SJSA1 (cell line): ENCODE results near the gene RACK1. TPM values are rescaled to one million over a fixed set of nuclear protein-coding genes. Genes with fewer than 3 reads are reported as not detected.
"Not testable (repeated sequence)": the region's sequence is repeated elsewhere in the genome, so short reads cannot be mapped to it uniquely, and the experiment has no call there.

Source experiments
- DNase-seq, 2 experiments: peaks; one replicate each; pipeline ENCODE4 v3.0.0-alpha.2; 2015 to 2020; ENCODE audit warnings: low spot score in 2 of 2, low read depth in 1 of 2
- H3K27ac ChIP-seq: fragments of 250-450 bp; sonication (Bioruptor Pico); 2 replicates; pipeline ENCODE4 v1.5.1; 2020; ENCODE audit warnings: mild to moderate bottlenecking, moderate library complexity
- H3K27me3 ChIP-seq: fragments of 250-450 bp; sonication (Bioruptor Pico); replicated peaks from 2 replicates; pipeline ENCODE4 v1.5.1; 2020; ENCODE audit warnings: mild to moderate bottlenecking, moderate library complexity
- H3K36me3 ChIP-seq: fragments of 250-450 bp; sonication (Bioruptor Pico); 2 replicates; pipeline ENCODE4 v1.5.1; 2020; ENCODE audit warnings: mild to moderate bottlenecking
- H3K4me1 ChIP-seq: fragments of 250-450 bp; sonication (Bioruptor Pico); replicated peaks from 2 replicates; pipeline ENCODE4 v1.6.1; 2021; ENCODE audit warnings: mild to moderate bottlenecking
- H3K4me3 ChIP-seq: fragments of 250-450 bp; sonication (Bioruptor Pico); 2 replicates; pipeline ENCODE4 v1.5.1; 2020; ENCODE audit warnings: mild to moderate bottlenecking
- H3K9me3 ChIP-seq: fragments of 250-450 bp; sonication (Bioruptor Pico); replicated peaks from 2 replicates; pipeline ENCODE4 v1.5.1; 2020; ENCODE audit warnings: mild to moderate bottlenecking
- total RNA-seq: library from RNA; depleted of rRNA; stranded (reverse); fragments of >200 nt; shearing (Covaris generic); gene quantifications from 2 replicates; pipeline ENCODE4 v1.2.3, GENCODE V29; 2014

The RACK1 gene
- total RNA-seq, 1 experiment from 2014 or later, result 2,892 TPM

- H3K9me3 ChIP-seq, H3K4me3 ChIP-seq, H3K27me3 ChIP-seq, DNase-seq, H3K36me3 ChIP-seq, H3K27ac ChIP-seq: not testable (repeated sequence)
- H3K4me1 ChIP-seq, result peaks cover 18% of the 10 kb centered on the region
These were observed 34.7 kb downstream of the RACK1 start for GRCh38 chr5:181209006-181209405.

DNA sequence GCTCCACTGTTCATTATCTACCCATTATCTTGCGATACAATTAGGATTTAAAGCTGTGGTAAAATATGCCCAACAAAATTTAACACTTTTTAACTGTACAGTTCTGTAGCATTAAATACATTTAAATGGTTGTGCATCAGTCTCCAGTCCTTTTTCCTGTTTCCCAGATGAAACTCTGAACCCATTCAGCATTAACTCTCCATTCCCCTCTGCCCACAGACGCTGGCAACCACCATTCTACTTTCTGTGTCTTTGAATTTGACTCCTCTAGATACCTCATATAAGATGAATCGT lies 35.8 kb downstream of the RACK1 start:
- Histone ChIP-seq H3K36me3 (no peaks in the 10 kb centered on the region), H3K27me3 (no peaks in the 10 kb centered on the region), H3K9me3 (no peaks in the 10 kb centered on the region), H3K4me1 (peaks cover 18% of the 10 kb centered on the region), H3K4me3 (no peak overlapping the region), H3K27ac (no peak overlapping the region)
- no peak for DNase-seq

- no peaks in the 10 kb centered on the region for H3K9me3 ChIP-seq
These were observed 36.3 kb downstream of the RACK1 start for GRCh38 chr5:181207214-181207959.

GRCh38 chr5:181205761-181206649 lies 37.7 kb downstream of the RACK1 start:
- H3K27me3 ChIP-seq, result no peaks in the 10 kb centered on the region
- H3K27ac ChIP-seq, result no peak overlapping the region
- no peaks in the 10 kb centered on the region for H3K9me3 ChIP-seq
- H3K4me1 ChIP-seq, result peaks cover 18% of the 10 kb centered on the region
- peak in 1 of 2 experiments; percentile 47 for DNase-seq
- no peaks in the 10 kb centered on the region for H3K36me3 ChIP-seq
- peak overlapping the region; percentile 63 for H3K4me3 ChIP-seq

More at GRCh38 chr5:181207214-181207959, 36.3 kb downstream of the RACK1 start:
- peak overlapping the region; percentile 76 for H3K27ac ChIP-seq
- H3K4me1 ChIP-seq, result peaks cover 18% of the 10 kb centered on the region
- no peaks in the 10 kb centered on the region for H3K27me3 ChIP-seq
- peak overlapping the region; percentile 43 for H3K4me3 ChIP-seq
- peak; percentile 94 to 98 for DNase-seq
- H3K36me3 ChIP-seq, result no peaks in the 10 kb centered on the region

GRCh38 chr5:181204826-181205760 lies 38.6 kb downstream of the RACK1 start, which contains the start of gene TRIM7:
TRIM7 (minus strand) TSS chr5:181205196; CDS start chr5:181205110, 86 bp downstream.
- no peaks in the 10 kb centered on the region for H3K9me3 ChIP-seq
- peak within 1 kb of the TSS; percentile 5; the same call in 1 of the 2 replicates for H3K27ac ChIP-seq
- DNase-seq, result peak; percentile 88 to 91

DNA sequence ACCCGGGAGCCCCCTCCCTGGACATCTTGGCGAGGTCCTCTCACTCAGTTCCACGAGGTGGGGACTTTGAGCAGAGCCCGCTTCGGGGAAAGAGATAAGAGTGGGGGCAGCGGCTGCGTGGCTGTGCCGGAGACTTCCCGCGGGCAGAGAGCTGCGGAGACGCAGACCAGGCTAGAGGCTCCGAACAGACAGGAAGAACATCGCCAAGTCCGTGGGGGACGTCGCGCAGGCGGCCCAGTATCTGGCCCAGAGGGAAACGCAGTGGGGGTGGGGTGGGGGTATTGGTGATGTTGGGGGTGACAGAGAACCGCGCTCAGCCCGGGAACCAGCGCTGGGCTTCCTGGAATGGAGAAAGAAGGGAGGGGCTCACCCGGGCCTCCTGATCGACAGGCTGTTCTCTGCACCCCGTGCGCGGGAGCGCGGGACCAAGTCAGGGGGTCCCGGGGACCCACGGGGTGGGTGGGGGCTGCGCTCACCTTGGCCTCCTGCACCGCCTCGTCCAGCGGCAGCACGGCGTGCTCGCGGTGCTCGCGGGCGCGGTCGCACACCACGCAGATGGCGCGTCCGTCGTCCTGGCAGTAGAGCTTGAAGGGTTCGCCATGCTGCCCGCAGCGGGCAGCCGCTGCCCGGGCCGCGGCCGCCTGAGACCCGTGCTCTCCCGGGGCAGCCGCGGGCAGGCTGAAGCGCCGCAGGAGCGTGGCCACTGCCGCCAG lies 39.4 kb downstream of the RACK1 start:
- no peaks in the 10 kb centered on the region for H3K9me3 ChIP-seq
- no peaks in the 10 kb centered on the region for H3K36me3 ChIP-seq
- H3K4me3 ChIP-seq, result peak overlapping the region; percentile 63
- no peaks in the 10 kb centered on the region for H3K27me3 ChIP-seq
- DNase-seq, result peak in 1 of 2 experiments; percentile 68
- 0 out of 2 replicates have a peak overlapping the region, but pooled peaks have one; percentile 5 for H3K27ac ChIP-seq
- peaks cover 18% of the 10 kb centered on the region for H3K4me1 ChIP-seq

More at GRCh38 chr5:181204826-181205760, 38.6 kb downstream of the RACK1 start, which contains the start of gene TRIM7:
- Histone ChIP-seq H3K36me3 (no peaks in the 10 kb centered on the region), H3K4me1 (peaks cover 18% of the 10 kb centered on the region), H3K27me3 (no peaks in the 10 kb centered on the region), H3K4me3 (peak within 1 kb of the TSS; percentile 63)

- no peaks in the 10 kb centered on the region for H3K27me3 ChIP-seq
- no peaks in the 10 kb centered on the region for H3K36me3 ChIP-seq
- no peak overlapping the region for H3K27ac ChIP-seq
- peak overlapping the region; percentile 63 for H3K4me3 ChIP-seq
- H3K9me3 ChIP-seq, result no peaks in the 10 kb centered on the region
- peaks cover 18% of the 10 kb centered on the region for H3K4me1 ChIP-seq
- DNase-seq, result peak; percentile 58 to 65
These were observed 40.0 kb downstream of the RACK1 start for GRCh38 chr5:181203777-181204112.

- H3K27ac ChIP-seq, result no peak overlapping the region
- H3K9me3 ChIP-seq, result no peaks in the 10 kb centered on the region
- peaks cover 18% of the 10 kb centered on the region for H3K4me1 ChIP-seq
- H3K27me3 ChIP-seq, result no peaks in the 10 kb centered on the region
- H3K4me3 ChIP-seq, result no peak overlapping the region
- no peaks in the 10 kb centered on the region for H3K36me3 ChIP-seq
- no peak for DNase-seq
These were observed 40.5 kb downstream of the RACK1 start for GRCh38 chr5:181203093-181203711.

- no peak overlapping the region for H3K4me3 ChIP-seq
- peaks cover 5% of the 10 kb centered on the region; the same call in 1 of the 2 replicates for H3K36me3 ChIP-seq
- H3K27me3 ChIP-seq, result no peaks in the 10 kb centered on the region
These were observed 42.9 kb downstream of the RACK1 start for GRCh38 chr5:181200816-181201215.

GRCh38 chr5:181199881-181200638 lies 43.6 kb downstream of the RACK1 start:
- peaks cover 5% of the 10 kb centered on the region for H3K4me1 ChIP-seq
- no peak overlapping the region for H3K4me3 ChIP-seq
- H3K9me3 ChIP-seq, result no peaks in the 10 kb centered on the region
- peaks cover 5% of the 10 kb centered on the region; the same call in 1 of the 2 replicates for H3K36me3 ChIP-seq
- no peaks in the 10 kb centered on the region for H3K27me3 ChIP-seq
- no peak overlapping the region for H3K27ac ChIP-seq
- DNase-seq, result no peak

More at GRCh38 chr5:181200816-181201215, 42.9 kb downstream of the RACK1 start:
- Histone ChIP-seq H3K27ac (no peak overlapping the region), H3K9me3 (no peaks in the 10 kb centered on the region), H3K4me1 (peaks cover 11% of the 10 kb centered on the region)
- no peak for DNase-seq

DNA sequence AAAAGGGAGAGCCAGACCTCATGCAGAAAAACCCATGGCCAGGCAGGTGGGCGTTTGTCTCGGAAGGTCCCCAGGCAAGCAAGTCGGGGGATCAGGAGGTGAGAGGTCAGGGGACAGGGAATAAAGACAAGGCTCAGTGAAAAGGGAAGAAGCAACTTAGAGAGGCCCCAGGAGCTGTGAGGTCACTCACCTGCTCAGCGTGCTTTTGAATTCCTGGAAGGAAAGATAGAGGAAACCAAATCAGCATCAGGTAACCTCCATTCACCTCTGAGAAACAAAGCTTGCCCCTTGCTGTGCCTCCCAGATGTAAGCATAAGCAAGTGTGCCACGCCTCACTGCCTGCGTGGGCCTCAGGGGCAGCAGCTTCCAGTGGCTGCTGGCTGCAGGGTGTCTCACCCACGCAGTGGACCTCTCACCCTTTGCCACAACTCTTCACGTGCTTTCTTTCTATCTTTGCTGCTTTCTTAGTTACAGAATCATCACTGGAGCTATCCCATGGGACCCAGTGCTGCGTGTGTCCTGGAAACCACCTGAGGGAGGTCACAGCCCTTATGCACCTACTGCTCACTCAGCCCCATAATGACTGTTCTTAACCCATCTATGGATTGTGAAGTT lies 44.7 kb downstream of the RACK1 start:
- Histone ChIP-seq H3K4me3 (no peak overlapping the region), H3K27me3 (no peaks in the 10 kb centered on the region), H3K36me3 (peaks cover 5% of the 10 kb centered on the region; the same call in 1 of the 2 replicates), H3K27ac (no peak overlapping the region), H3K4me1 (no peaks in the 10 kb centered on the region; the same call in 1 of the 2 replicates), H3K9me3 (no peaks in the 10 kb centered on the region)
- no peak for DNase-seq
